Calu3 (cell line): ENCODE results near the gene PSMB3. TPM values are rescaled to one million over a fixed set of nuclear protein-coding genes. Genes with fewer than 3 reads are reported as not detected.

Experiments
- BruUV-seq: library from RNA; stranded (reverse); fragments of 400-500 nt; replicated peaks from 2 replicates; lab custom pipeline; 2021; lab: Mats Ljungman, UMichigan
- CTCF ChIA-PET: fragments of 300-600 bp; sonication (Branson Sonifier 250); formaldehyde crosslinking; loops from one replicate; lab custom pipeline; 2022; ENCODE audit warnings: antibody characterized with exemption; lab: Charles Lee
- DNase-seq: peaks from one replicate; pipeline ENCODE4 v3.0.0; 2022
- H3K27ac Mint-ChIP-seq: one replicate; pipeline ENCODE4 v1.8.0; 2022; ENCODE audit warnings: mixed read lengths; ENCODE audit not compliant: unreplicated experiment
- H3K27me3 Mint-ChIP-seq: one replicate; pipeline ENCODE4 v1.8.0; 2022; ENCODE audit warnings: mixed read lengths; ENCODE audit not compliant: unreplicated experiment
- H3K36me3 Mint-ChIP-seq: one replicate; pipeline ENCODE4 v1.8.0; 2022; ENCODE audit warnings: mild to moderate bottlenecking, moderate library complexity, mixed read lengths; ENCODE audit not compliant: insufficient read depth, unreplicated experiment
- H3K4me1 Mint-ChIP-seq: one replicate; pipeline ENCODE4 v1.8.0; 2022; ENCODE audit warnings: mild to moderate bottlenecking, low read depth, mixed read lengths; ENCODE audit not compliant: unreplicated experiment
- H3K4me3 Mint-ChIP-seq: one replicate; pipeline ENCODE4 v1.8.0; 2022; ENCODE audit warnings: mild to moderate bottlenecking, low read depth, moderate library complexity, mixed read lengths; ENCODE audit not compliant: unreplicated experiment
- H3K9me3 Mint-ChIP-seq: one replicate; pipeline ENCODE4 v1.8.0; 2022; ENCODE audit warnings: low read depth, mixed read lengths; ENCODE audit not compliant: unreplicated experiment
- CTCF ChIP-seq: fragments of 200-600 bp; IDR thresholded peaks from one replicate; pipeline ENCODE4 v1.8.0; 2022; ENCODE audit warnings: antibody characterized with exemption; ENCODE audit not compliant: unreplicated experiment
- intact Hi-C: fragments of 100-400 bp; cut with micrococcal nuclease; formaldehyde crosslinking; loops from one replicate; pipeline ENCODE4 v1.10.0; 2022; ENCODE audit not compliant: unreplicated experiment
- total RNA-seq: library from RNA; stranded (reverse); gene quantifications from 2 replicates; pipeline ENCODE4 v1.2.3, GENCODE V29; 2022

Gene PSMB3
- total RNA-seq, 1 experiment from 2014 or later, result 935 TPM

- BruUV-seq, result no TSS peak
Measured at GRCh38 chr17:38715216-38715943, 37.2 kb upstream of the PSMB3 start.

GRCh38 chr17:38716368-38717005 is 36.1 kb upstream of the PSMB3 start:
- no peak for TF ChIP-seq CTCF
- TSS peak; percentile 30 for BruUV-seq
- H3K27me3 Mint-ChIP-seq, result no peaks in the 10 kb centered on the region
- DNase-seq, result no peak
- intact Hi-C loops, result no loop called here
- H3K4me3 Mint-ChIP-seq, result no peak overlapping the region
- no peak overlapping the region for H3K27ac Mint-ChIP-seq
- CTCF ChIA-PET, result interaction anchor here (0.8 to 2.4 kb wide), 3 partner anchors 19 to 158 kb away, joined by 3 to 5 read pairs (median 3); no protein-coding TSS in a partner anchor
- H3K4me1 Mint-ChIP-seq, result no peaks in the 10 kb centered on the region
- H3K9me3 Mint-ChIP-seq, result no peaks in the 10 kb centered on the region
- H3K36me3 Mint-ChIP-seq, result peaks cover 84% of the 10 kb centered on the region

More at GRCh38 chr17:38715216-38715943, 37.2 kb upstream of the PSMB3 start:
- H3K36me3 Mint-ChIP-seq, result peaks cover 88% of the 10 kb centered on the region
- peaks cover under 1% of the 10 kb centered on the region for H3K4me1 Mint-ChIP-seq
- peak overlapping the region; percentile 11 for H3K27ac Mint-ChIP-seq
- CTCF ChIA-PET, result interaction anchor here (0.6 to 2.4 kb wide), 2 partner anchors 20 to 32 kb away, joined by 5 to 6 read pairs; no protein-coding TSS in a partner anchor
- H3K27me3 Mint-ChIP-seq, result no peaks in the 10 kb centered on the region
- H3K9me3 Mint-ChIP-seq, result no peaks in the 10 kb centered on the region
- no peak for DNase-seq
- H3K4me3 Mint-ChIP-seq, result no peak overlapping the region
- intact Hi-C loops, result no loop called here
- TF ChIP-seq CTCF, result no peak

GRCh38 chr17:38717139-38717745 is 35.3 kb upstream of the PSMB3 start:
- Mint-ChIP-seq H3K4me1 (no peaks in the 10 kb centered on the region), H3K9me3 (no peaks in the 10 kb centered on the region), H3K27ac (no peak overlapping the region), H3K4me3 (no peak overlapping the region), H3K36me3 (peaks cover 80% of the 10 kb centered on the region), H3K27me3 (no peaks in the 10 kb centered on the region)
- intact Hi-C loops, result no loop called here
- CTCF ChIA-PET, result interaction anchor here (0.8 to 2.4 kb wide), 3 partner anchors 18 to 159 kb away, joined by 3 to 5 read pairs (median 3); no protein-coding TSS in a partner anchor
- TF ChIP-seq CTCF, result no peak
- no peak for DNase-seq
- BruUV-seq, result no TSS peak

GRCh38 chr17:38719289-38719942 is 33.1 kb upstream of the PSMB3 start:
- no peaks in the 10 kb centered on the region for H3K4me1 Mint-ChIP-seq
- no peaks in the 10 kb centered on the region for H3K27me3 Mint-ChIP-seq
- no peak for TF ChIP-seq CTCF
- DNase-seq, result no peak
- H3K36me3 Mint-ChIP-seq, result peaks cover 87% of the 10 kb centered on the region
- no peak overlapping the region for H3K27ac Mint-ChIP-seq
- no peak overlapping the region for H3K4me3 Mint-ChIP-seq
- no peaks in the 10 kb centered on the region for H3K9me3 Mint-ChIP-seq
- BruUV-seq, result no TSS peak
- CTCF ChIA-PET, result interaction anchor here (0.9 to 1.6 kb wide), 6 partner anchors 10 to 445 kb away, joined by 3 to 7 read pairs (median 4); no protein-coding TSS in a partner anchor
- intact Hi-C loops, result no loop called here
